RWPE2 (cell line): Measurements from ENCODE around the gene TMEM44.

Experiments used
- ATAC-seq: fragments of 200-7000 bp; cut with Tn5 transposase; 3 replicates; pipeline ENCODE4 v1.9.1; 2021; ENCODE audit warnings: low read depth
- DNase-seq: peaks from one replicate; pipeline ENCODE4 v3.0.0-alpha.2; 2020; ENCODE audit warnings: low spot score
- H3K27ac ChIP-seq: fragments of 450-650 bp; 2 replicates; pipeline ENCODE4 v1.5.1; 2017; ENCODE audit warnings: mild to moderate bottlenecking; ENCODE audit not compliant: poor library complexity, severe bottlenecking
- H3K27me3 ChIP-seq: fragments of 250-450 bp; sonication (Bioruptor Pico); 2 replicates; pipeline ENCODE4 v1.5.1; 2021; ENCODE audit warnings: mild to moderate bottlenecking, moderate library complexity; ENCODE audit not compliant: insufficient read depth, poor library complexity, severe bottlenecking
- H3K36me3 ChIP-seq: fragments of 250-450 bp; sonication (Bioruptor Pico); 2 replicates; pipeline ENCODE4 v1.5.1; 2020; ENCODE audit warnings: low read depth, mild to moderate bottlenecking, moderate library complexity
- H3K4me1 ChIP-seq: fragments of 250-450 bp; sonication (Bioruptor Pico); 2 replicates; pipeline ENCODE4 v1.5.1; 2021; ENCODE audit warnings: mild to moderate bottlenecking, moderate library complexity; ENCODE audit not compliant: insufficient read depth, poor library complexity, severe bottlenecking
- H3K4me3 ChIP-seq: fragments of 250-450 bp; sonication (Bioruptor Pico); 2 replicates; pipeline ENCODE4 v1.5.1; 2021; ENCODE audit warnings: mild to moderate bottlenecking, moderate library complexity; ENCODE audit not compliant: severe bottlenecking
- H3K9me3 ChIP-seq: fragments of 250-450 bp; sonication (Bioruptor Pico); 2 replicates; pipeline ENCODE4 v1.5.1; 2021; ENCODE audit warnings: mild to moderate bottlenecking, moderate library complexity; ENCODE audit not compliant: severe bottlenecking
- TF ChIP-seq, protein P1 (sequence below): fragments of 450-650 bp; IDR thresholded peaks from one replicate; pipeline ENCODE4 v1.5.1; 2017; ENCODE audit warnings: mild to moderate bottlenecking, moderate library complexity; ENCODE audit not compliant: poor library complexity, severe bottlenecking

TMEM44 gene

DNA sequence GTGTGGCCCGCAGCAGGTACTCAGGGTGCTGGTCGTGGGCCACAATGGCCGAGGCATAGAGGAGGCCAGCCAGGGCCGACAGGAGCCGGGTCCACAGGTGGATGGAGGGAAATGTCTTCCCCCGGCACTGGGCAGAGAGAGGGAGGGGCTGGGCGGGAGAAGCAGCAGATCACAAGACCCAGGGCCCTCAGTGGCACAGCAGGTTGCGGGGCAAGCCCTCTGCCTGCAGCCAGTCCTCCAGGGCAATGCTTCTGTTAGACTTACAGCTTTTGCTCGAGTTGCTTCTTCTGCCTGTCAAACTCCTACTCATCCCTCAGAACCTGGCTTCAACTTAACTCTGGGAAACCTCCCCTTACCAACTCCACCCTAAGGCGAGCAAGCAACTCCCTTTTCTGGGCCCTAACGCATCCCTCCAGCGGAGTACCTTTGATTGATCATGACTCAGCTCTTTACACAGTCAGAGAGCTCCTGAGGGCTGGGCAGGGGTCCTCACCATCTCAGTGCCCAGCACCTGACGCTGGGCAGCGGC, 16.0 kb downstream of the TMEM44 start:
- Histone ChIP-seq H3K27ac (no peak overlapping the region), H3K9me3 (no peaks in the 10 kb centered on the region), H3K36me3 (0 out of 2 replicates have a peak, but pooled peaks cover 4% of the 10 kb centered on the region), H3K27me3 (no peaks in the 10 kb centered on the region), H3K4me3 (no peak overlapping the region), H3K4me1 (no peaks in the 10 kb centered on the region)
- TF ChIP-seq, protein P1, sequence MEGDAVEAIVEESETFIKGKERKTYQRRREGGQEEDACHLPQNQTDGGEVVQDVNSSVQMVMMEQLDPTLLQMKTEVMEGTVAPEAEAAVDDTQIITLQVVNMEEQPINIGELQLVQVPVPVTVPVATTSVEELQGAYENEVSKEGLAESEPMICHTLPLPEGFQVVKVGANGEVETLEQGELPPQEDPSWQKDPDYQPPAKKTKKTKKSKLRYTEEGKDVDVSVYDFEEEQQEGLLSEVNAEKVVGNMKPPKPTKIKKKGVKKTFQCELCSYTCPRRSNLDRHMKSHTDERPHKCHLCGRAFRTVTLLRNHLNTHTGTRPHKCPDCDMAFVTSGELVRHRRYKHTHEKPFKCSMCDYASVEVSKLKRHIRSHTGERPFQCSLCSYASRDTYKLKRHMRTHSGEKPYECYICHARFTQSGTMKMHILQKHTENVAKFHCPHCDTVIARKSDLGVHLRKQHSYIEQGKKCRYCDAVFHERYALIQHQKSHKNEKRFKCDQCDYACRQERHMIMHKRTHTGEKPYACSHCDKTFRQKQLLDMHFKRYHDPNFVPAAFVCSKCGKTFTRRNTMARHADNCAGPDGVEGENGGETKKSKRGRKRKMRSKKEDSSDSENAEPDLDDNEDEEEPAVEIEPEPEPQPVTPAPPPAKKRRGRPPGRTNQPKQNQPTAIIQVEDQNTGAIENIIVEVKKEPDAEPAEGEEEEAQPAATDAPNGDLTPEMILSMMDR = no peak
- ATAC-seq (no peak), DNase-seq (no peak)

DNA sequence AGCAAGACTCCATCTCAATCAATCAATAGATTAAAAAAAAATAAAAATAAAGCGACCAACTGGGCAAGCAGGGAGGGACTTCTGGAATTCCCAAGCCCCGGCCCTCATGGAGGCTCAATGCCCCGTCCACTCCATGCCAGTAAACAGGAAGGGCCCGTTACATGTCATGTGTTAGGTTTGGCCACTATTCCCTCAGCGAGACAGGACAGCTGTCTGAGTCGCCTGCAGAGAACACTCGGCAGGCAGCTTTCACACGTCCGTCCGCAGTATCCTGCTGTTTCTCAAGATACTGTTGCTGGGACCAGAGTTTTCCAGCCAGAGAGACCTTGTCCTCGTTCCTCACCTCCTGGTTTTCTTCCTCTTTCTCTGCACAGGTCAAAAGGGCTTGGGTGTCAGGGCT, 18.0 kb downstream of the TMEM44 start:
- DNase-seq (no peak), ATAC-seq (no peak)
- H3K36me3 ChIP-seq = 0 out of 2 replicates have a peak, but pooled peaks cover 4% of the 10 kb centered on the region
- no peaks in the 10 kb centered on the region for H3K27me3 ChIP-seq
- no peaks in the 10 kb centered on the region for H3K9me3 ChIP-seq
- H3K4me3 ChIP-seq = no peak overlapping the region
- TF ChIP-seq, protein P1 = no peak
- H3K4me1 ChIP-seq = no peaks in the 10 kb centered on the region
- no peak overlapping the region for H3K27ac ChIP-seq

DNA sequence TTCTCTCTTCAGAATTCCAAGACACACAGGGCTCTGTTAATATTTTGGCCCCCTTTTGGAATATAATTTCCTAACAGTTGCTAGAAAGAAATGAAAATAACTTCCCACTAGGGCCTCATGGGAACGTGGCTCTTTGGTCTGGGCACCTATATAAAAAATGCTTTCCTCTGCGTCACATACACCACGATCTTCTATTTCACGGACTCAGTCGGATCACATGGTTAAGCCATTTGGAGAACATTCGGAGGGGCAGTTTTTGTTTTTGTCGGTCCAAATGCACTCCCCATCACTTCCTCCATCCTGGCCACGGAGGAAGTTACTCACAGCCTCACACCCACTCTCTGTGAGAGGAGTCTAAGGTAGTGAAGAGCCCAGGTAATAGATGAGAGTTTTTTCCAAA, 21.0 kb downstream of the TMEM44 start:
- Histone ChIP-seq H3K27me3 (no peaks in the 10 kb centered on the region), H3K4me1 (no peaks in the 10 kb centered on the region), H3K9me3 (no peaks in the 10 kb centered on the region), H3K36me3 (no peaks in the 10 kb centered on the region), H3K27ac (no peak overlapping the region), H3K4me3 (no peak overlapping the region)
- TF ChIP-seq, protein P1 = no peak
- no peak for ATAC-seq
- DNase-seq = no peak

DNA sequence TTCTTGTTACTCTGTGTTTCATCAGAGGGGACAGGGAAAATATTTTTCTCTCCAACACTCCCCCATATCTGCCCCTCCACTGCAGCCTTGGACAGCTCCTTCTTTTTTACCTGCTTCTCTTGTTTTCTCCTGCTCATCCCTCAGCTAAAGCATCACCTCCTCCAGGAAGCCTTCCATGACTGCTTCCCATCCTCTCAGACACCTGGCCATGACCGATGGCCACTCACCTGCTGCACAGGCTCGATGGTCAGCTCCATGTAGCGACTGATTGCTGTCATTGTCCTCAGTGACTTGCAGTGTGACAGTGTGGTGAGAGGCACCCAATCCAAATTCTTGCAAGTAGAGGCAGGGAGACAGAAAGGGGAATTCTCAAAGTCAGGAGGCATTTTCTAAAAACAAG, 22.5 kb downstream of the TMEM44 start:
- Histone ChIP-seq H3K4me1 (no peaks in the 10 kb centered on the region), H3K9me3 (no peaks in the 10 kb centered on the region), H3K27ac (no peak overlapping the region), H3K4me3 (no peak overlapping the region), H3K36me3 (no peaks in the 10 kb centered on the region), H3K27me3 (no peaks in the 10 kb centered on the region)
- ATAC-seq (no peak), DNase-seq (no peak)
- TF ChIP-seq, protein P1 = no peak

DNA sequence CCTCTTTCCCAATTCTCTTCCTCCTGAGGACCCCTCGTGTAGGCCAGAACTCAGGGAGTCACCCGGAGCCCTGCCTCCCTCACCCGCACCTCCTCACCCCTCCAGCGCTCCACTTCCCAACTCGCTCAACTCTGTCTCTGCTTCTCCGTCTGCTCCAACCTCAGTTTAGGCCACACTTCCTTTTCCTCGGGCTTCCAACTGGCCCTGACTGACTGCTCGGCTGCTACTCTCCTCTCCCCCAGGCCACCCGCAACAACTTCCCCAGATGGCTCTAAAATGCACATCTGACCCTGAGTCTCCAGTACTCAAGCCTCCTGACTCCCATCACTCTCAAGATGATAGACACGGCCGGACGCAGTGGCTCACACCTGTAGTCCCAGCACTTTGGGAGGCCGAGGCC, 23.6 kb downstream of the TMEM44 start:
- Histone ChIP-seq H3K4me1 (no peaks in the 10 kb centered on the region), H3K27me3 (no peaks in the 10 kb centered on the region), H3K36me3 (no peaks in the 10 kb centered on the region), H3K9me3 (no peaks in the 10 kb centered on the region), H3K27ac (no peak overlapping the region), H3K4me3 (no peak overlapping the region)
- DNase-seq (no peak), ATAC-seq (no peak)
- TF ChIP-seq, protein P1 = no peak
